ENCODE data around the gene BRD9. TPM values are rescaled to one million over a fixed set of nuclear protein-coding genes. Genes with fewer than 3 reads are reported as not detected.

Gene BRD9
- total RNA-seq, 1 donor from 2014 or later = 23.6 TPM

- no peak overlapping the region for H3K27ac ChIP-seq (replicated peaks)
- no peaks in the 10 kb centered on the region for H3K27me3 ChIP-seq (ENCODE audit: low read depth)
- DNase-seq = peak; percentile 13
- no peaks in the 10 kb centered on the region for H3K9me3 ChIP-seq (replicated peaks)
- H3K4me1 ChIP-seq = no peaks in the 10 kb centered on the region
- intact Hi-C loops (cut with micrococcal nuclease) = no loop called here
- TF ChIP-seq, protein P1, sequence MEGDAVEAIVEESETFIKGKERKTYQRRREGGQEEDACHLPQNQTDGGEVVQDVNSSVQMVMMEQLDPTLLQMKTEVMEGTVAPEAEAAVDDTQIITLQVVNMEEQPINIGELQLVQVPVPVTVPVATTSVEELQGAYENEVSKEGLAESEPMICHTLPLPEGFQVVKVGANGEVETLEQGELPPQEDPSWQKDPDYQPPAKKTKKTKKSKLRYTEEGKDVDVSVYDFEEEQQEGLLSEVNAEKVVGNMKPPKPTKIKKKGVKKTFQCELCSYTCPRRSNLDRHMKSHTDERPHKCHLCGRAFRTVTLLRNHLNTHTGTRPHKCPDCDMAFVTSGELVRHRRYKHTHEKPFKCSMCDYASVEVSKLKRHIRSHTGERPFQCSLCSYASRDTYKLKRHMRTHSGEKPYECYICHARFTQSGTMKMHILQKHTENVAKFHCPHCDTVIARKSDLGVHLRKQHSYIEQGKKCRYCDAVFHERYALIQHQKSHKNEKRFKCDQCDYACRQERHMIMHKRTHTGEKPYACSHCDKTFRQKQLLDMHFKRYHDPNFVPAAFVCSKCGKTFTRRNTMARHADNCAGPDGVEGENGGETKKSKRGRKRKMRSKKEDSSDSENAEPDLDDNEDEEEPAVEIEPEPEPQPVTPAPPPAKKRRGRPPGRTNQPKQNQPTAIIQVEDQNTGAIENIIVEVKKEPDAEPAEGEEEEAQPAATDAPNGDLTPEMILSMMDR (IDR thresholded peaks at IDR 0.05; ENCODE audit: borderline replicate concordance) = no peak
- H3K4me3 ChIP-seq = no peak overlapping the region
- peaks cover 97% of the 10 kb centered on the region for H3K36me3 ChIP-seq
Observed at GRCh38 chr5:871596-872298, 20.9 kb downstream of the BRD9 start.

GRCh38 chr5:870956-871355, 21.6 kb downstream of the BRD9 start:
- no peak overlapping the region for H3K27ac ChIP-seq (replicated peaks)
- H3K36me3 ChIP-seq = peaks cover 97% of the 10 kb centered on the region
- no peaks in the 10 kb centered on the region for H3K4me1 ChIP-seq
- H3K9me3 ChIP-seq (replicated peaks) = no peaks in the 10 kb centered on the region
- H3K4me3 ChIP-seq = no peak overlapping the region
- H3K27me3 ChIP-seq (ENCODE audit: low read depth) = no peaks in the 10 kb centered on the region
- intact Hi-C loops (cut with micrococcal nuclease) = no loop called here
- TF ChIP-seq, protein P1 (IDR thresholded peaks at IDR 0.05; ENCODE audit: borderline replicate concordance) = no peak
- peak; percentile 9 for DNase-seq

- Histone ChIP-seq H3K27ac (replicated peaks) (no peak overlapping the region), H3K27me3 (ENCODE audit: low read depth) (no peaks in the 10 kb centered on the region), H3K4me3 (no peak overlapping the region), H3K36me3 (peaks cover 97% of the 10 kb centered on the region), H3K4me1 (no peaks in the 10 kb centered on the region), H3K9me3 (replicated peaks) (no peaks in the 10 kb centered on the region)
- intact Hi-C loops (cut with micrococcal nuclease) = no loop called here
- DNase-seq = no peak
- TF ChIP-seq, protein P1 (IDR thresholded peaks at IDR 0.05; ENCODE audit: borderline replicate concordance) = no peak
Observed at GRCh38 chr5:868428-869135, 24.0 kb downstream of the BRD9 start.

DNA sequence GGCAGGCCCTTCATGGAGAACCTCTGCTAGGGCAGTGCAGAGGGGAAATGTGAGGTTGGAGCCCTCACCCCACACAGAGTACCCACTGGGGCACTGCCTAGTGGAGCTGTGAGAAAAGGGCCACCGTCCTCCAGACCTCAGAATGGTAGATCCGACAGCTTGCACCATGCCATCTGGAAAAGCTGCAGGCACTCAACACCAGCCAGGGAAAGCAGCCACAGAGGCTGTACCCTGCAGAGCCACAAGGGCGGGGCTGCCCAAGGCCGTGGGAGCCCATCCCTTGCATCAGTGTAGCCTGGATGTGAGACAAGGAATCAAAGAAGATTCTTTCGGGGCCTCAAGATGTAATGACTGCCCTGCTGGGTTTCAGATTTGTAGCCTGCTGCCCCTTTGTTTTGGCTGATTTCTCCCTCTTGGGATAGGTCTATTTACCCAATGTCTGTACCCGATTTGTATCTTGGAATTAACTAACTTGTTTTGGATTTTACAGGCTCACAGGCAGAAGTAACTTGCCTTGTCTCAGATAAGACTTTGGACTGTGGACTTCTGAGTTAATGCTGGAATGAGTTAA, 25.2 kb downstream of the BRD9 start:
- TF ChIP-seq, protein P1 (IDR thresholded peaks at IDR 0.05; ENCODE audit: borderline replicate concordance) = no peak
- Histone ChIP-seq H3K4me1 (no peaks in the 10 kb centered on the region), H3K9me3 (replicated peaks) (no peaks in the 10 kb centered on the region), H3K27me3 (ENCODE audit: low read depth) (no peaks in the 10 kb centered on the region), H3K36me3 (peaks cover 100% of the 10 kb centered on the region), H3K27ac (replicated peaks) (no peak overlapping the region), H3K4me3 (no peak overlapping the region)
- no peak for DNase-seq
- intact Hi-C loops (cut with micrococcal nuclease) = no loop called here

GRCh38 chr5:865771-866170, 26.8 kb downstream of the BRD9 start:
- H3K27me3 ChIP-seq (ENCODE audit: low read depth) = no peaks in the 10 kb centered on the region
- no peak overlapping the region for H3K4me3 ChIP-seq
- no peak for DNase-seq
- H3K36me3 ChIP-seq = peaks cover 87% of the 10 kb centered on the region
- H3K4me1 ChIP-seq = no peaks in the 10 kb centered on the region
- H3K27ac ChIP-seq (replicated peaks) = no peak overlapping the region
- intact Hi-C loops (cut with micrococcal nuclease) = no loop called here
- TF ChIP-seq, protein P1 (IDR thresholded peaks at IDR 0.05; ENCODE audit: borderline replicate concordance) = no peak
- no peaks in the 10 kb centered on the region for H3K9me3 ChIP-seq (replicated peaks)

Data from left ventricle myocardium inferior (tissue), 1 donor.